Smooth muscle cell (in vitro differentiated cells): ENCODE measurements around the gene CHN2. TPM values are rescaled to one million over a fixed set of nuclear protein-coding genes. Genes with fewer than 3 reads are reported as not detected.
A peak's percentile ranks its signal among the peaks of the same experiment; 100 is the strongest.

Experiments
- DNase-seq: peaks from one replicate; lab custom pipeline; 2025; ENCODE audit not compliant: unreplicated experiment; lab: John Stamatoyannopoulos, UW
- H2AFZ ChIP-seq: fragments of 200-600 bp; sonication (generic); 2 replicates; pipeline ENCODE4 v1.6.0; 2016; ENCODE audit warnings: antibody characterized with exemption, low read depth, mild to moderate bottlenecking
- H3F3A ChIP-seq: fragments of 200-600 bp; sonication (generic); 2 replicates; pipeline ENCODE4 v1.6.0; 2017; ENCODE audit warnings: antibody characterized with exemption, low read depth
- H3K27ac ChIP-seq: fragments of 200-600 bp; sonication (generic); 2 replicates; pipeline ENCODE4 v1.5.1; 2016; ENCODE audit warnings: low read depth, mild to moderate bottlenecking
- H3K27me3 ChIP-seq: fragments of 200-600 bp; sonication (generic); 2 replicates; pipeline ENCODE4 v1.6.1; 2016; ENCODE audit warnings: low read depth, mild to moderate bottlenecking
- H3K36me3 ChIP-seq: fragments of 200-600 bp; sonication (generic); 2 replicates; pipeline ENCODE4 v1.5.1; 2016; ENCODE audit warnings: low read depth
- H3K4me1 ChIP-seq: fragments of 200-600 bp; sonication (generic); 2 replicates; pipeline ENCODE4 v1.5.1; 2016; ENCODE audit warnings: low read depth
- H3K4me2 ChIP-seq: fragments of 200-600 bp; sonication (generic); 2 replicates; pipeline ENCODE4 v1.6.0; 2016; ENCODE audit warnings: mild to moderate bottlenecking
- H3K4me3 ChIP-seq: fragments of 200-600 bp; sonication (generic); 2 replicates; pipeline ENCODE4 v1.5.1; 2016; ENCODE audit warnings: mild to moderate bottlenecking
- H3K79me2 ChIP-seq: fragments of 200-600 bp; sonication (generic); 2 replicates; pipeline ENCODE4 v1.6.0; 2016; ENCODE audit warnings: low read depth, mild to moderate bottlenecking
- H3K9ac ChIP-seq: fragments of 200-600 bp; sonication (generic); 2 replicates; pipeline ENCODE4 v1.6.0; 2016; ENCODE audit warnings: low read depth
- H3K9me3 ChIP-seq: fragments of 200-600 bp; sonication (generic); replicated peaks from 2 replicates; pipeline ENCODE4 v1.5.1; 2016; ENCODE audit warnings: low read depth
- H4K20me1 ChIP-seq: fragments of 200-600 bp; sonication (generic); 2 replicates; pipeline ENCODE4 v1.6.0; 2016; ENCODE audit warnings: low read depth
- CTCF ChIP-seq: fragments of 200-600 bp; sonication (generic); IDR thresholded peaks from 2 replicates; pipeline ENCODE4 v1.5.1; 2017; ENCODE audit warnings: borderline replicate concordance, mild to moderate bottlenecking, antibody characterized with exemption; ENCODE audit not compliant: insufficient read depth, poor library complexity, severe bottlenecking
- WGBS: methylation state at CpG from one replicate; pipeline ENCODE4 v1.1.7; 2016; ENCODE audit warnings: low lambda C conversion rate; 5-methylcytosine and 5-hydroxymethylcytosine counted together
- polyA plus RNA-seq: library from polyadenylated mRNA; unstranded; fragments of >200 nt; fragmentation: Nextera tagmentation; extraction: Ambion mirVana; gene quantifications from 2 replicates; pipeline ENCODE4 v1.2.1, GENCODE V29; 2016
- total RNA-seq: library from RNA; depleted of rRNA; stranded (reverse); fragments of >200 nt; gene quantifications from 2 replicates; pipeline ENCODE4 v1.2.3, GENCODE V29; 2014

The CHN2 gene
- total and polyA plus RNA-seq, 2 experiments from 2014 or later, result 7.4 to 20.7 TPM

DNA sequence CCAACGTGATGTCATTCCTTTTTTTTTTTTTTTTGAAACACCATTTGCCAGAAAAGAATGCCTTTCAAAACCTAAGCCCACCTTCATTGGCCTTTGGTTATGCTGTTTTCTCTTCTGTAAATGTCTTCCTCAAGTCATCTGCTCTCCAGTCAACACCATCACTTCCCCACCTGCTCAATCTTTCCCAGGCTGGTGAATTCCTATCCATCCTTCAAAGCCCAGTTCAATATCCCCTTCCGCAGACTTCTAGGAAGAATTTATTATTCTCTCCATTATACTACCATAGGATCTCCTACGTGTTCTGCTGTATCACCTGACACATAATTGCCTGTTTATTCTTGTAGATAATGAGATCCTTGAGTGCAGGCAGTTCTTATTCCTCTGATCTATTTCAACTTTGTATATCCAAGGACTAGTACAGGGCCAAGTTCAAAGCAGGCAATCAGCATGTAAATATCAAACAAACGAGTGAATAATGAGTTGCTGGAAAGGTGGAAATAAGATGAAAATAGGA lies 295.6 kb downstream of the CHN2 start:
- Histone ChIP-seq H3K36me3 (no peaks in the 10 kb centered on the region), H3K79me2 (peaks cover 4% of the 10 kb centered on the region), H2AFZ (no peak overlapping the region), H3K9ac (no peak overlapping the region), H3K27me3 (no peaks in the 10 kb centered on the region), H4K20me1 (no peaks in the 10 kb centered on the region), H3F3A (peaks cover 5% of the 10 kb centered on the region), H3K4me3 (no peak overlapping the region), H3K4me1 (peaks cover 12% of the 10 kb centered on the region), H3K4me2 (peak overlapping the region; percentile 62), H3K9me3 (no peaks in the 10 kb centered on the region), H3K27ac (peak overlapping the region; percentile 95)
- 78% methylated on average over 4 of the region's 4 CpGs for WGBS
- no peak for TF ChIP-seq CTCF
- no peak for DNase-seq

DNA sequence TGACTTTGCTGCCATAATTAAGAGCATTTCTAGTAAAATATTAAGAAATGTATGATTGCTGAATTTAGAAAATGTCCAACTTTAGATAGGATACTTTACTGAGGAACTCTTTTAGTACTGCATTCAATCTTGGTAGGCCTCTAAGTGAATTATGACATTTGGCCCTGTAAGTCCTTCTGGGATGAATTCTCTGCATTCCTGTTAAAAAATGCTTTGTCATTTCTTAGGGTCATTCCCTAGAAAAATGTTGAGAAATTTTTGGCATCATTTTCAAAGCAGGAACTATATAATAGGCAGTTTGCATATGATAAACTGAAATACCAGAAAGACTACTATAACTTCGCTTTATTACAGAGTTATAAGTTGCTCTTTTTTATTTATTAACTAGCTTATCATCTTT lies 299.8 kb downstream of the CHN2 start:
- no peak overlapping the region for H3K9ac ChIP-seq

GRCh38 chr7:29495653-29496052 lies 301.1 kb downstream of the CHN2 start:
- Histone ChIP-seq H3K79me2 (peaks cover 4% of the 10 kb centered on the region), H3K27me3 (no peaks in the 10 kb centered on the region), H3K4me2 (no peak overlapping the region), H4K20me1 (no peaks in the 10 kb centered on the region), H3F3A (no peaks in the 10 kb centered on the region), H2AFZ (no peak overlapping the region), H3K27ac (no peak overlapping the region), H3K9me3 (no peaks in the 10 kb centered on the region), H3K4me1 (peaks cover 7% of the 10 kb centered on the region), H3K9ac (no peak overlapping the region), H3K4me3 (no peak overlapping the region), H3K36me3 (no peaks in the 10 kb centered on the region)
- 68% methylated on average over 7 of the region's 7 CpGs for WGBS
- no peak for DNase-seq
- no peak for TF ChIP-seq CTCF

More for the DNA sequence above, 299.8 kb downstream of the CHN2 start:
- TF ChIP-seq CTCF, result no peak
- no peaks in the 10 kb centered on the region for H4K20me1 ChIP-seq
- WGBS, result 93% methylated on average over 1 of the region's 1 CpG
- H2AFZ ChIP-seq, result no peak overlapping the region
- H3K36me3 ChIP-seq, result no peaks in the 10 kb centered on the region
- H3K79me2 ChIP-seq, result peaks cover 4% of the 10 kb centered on the region
- no peak for DNase-seq
- peak overlapping the region; percentile 58 for H3K27ac ChIP-seq
- no peak overlapping the region for H3K4me3 ChIP-seq
- H3K4me1 ChIP-seq, result peaks cover 11% of the 10 kb centered on the region
- H3K4me2 ChIP-seq, result peak overlapping the region; percentile 25
- H3K27me3 ChIP-seq, result no peaks in the 10 kb centered on the region
- no peaks in the 10 kb centered on the region for H3K9me3 ChIP-seq
- no peaks in the 10 kb centered on the region for H3F3A ChIP-seq

- Histone ChIP-seq H3F3A (no peaks in the 10 kb centered on the region), H3K36me3 (no peaks in the 10 kb centered on the region), H3K27me3 (no peaks in the 10 kb centered on the region), H3K4me2 (no peak overlapping the region), H4K20me1 (no peaks in the 10 kb centered on the region), H3K4me3 (no peak overlapping the region), H3K4me1 (peaks cover 7% of the 10 kb centered on the region), H3K27ac (no peak overlapping the region), H3K9me3 (no peaks in the 10 kb centered on the region), H3K9ac (no peak overlapping the region), H2AFZ (no peak overlapping the region), H3K79me2 (peaks cover 4% of the 10 kb centered on the region)
- DNase-seq, result no peak
- 91% methylated on average over 1 of the region's 1 CpG for WGBS
- no peak for TF ChIP-seq CTCF
Observed at GRCh38 chr7:29496355-29497020, 301.9 kb downstream of the CHN2 start.
